ENCODE results near the gene ZNF14. TPM values are rescaled to one million over a fixed set of nuclear protein-coding genes. Genes with fewer than 3 reads are reported as not detected.
"Not testable (repeated sequence)": the region's sequence is repeated elsewhere in the genome, so short reads cannot be mapped to it uniquely, and the experiment has no call there.

Gene ZNF14
- total RNA-seq, 4 donors from 2014 or later = 7.4 to 11.4 (median 9.6) TPM

DNA sequence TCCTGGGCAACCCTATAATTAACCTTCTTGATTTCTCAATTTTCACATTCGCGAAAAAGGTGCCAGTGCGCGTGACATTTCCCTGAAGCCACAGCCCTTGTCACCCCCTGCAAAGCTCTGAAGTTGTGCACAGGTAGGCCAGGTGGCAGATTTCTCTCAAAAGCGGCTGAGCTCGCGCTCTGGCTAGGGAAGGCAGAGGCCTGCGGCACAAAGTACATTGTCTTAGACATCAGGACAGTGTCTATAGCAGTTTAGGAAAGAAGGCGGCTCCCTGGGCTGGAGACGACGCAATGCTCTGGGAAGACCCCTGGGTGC lies 42.9 kb upstream of the ZNF14 start:
- Histone ChIP-seq H3K9me3 (no peaks in the 10 kb centered on the region), H3K27ac (peak overlapping the region in 3 of 4 donors; percentile 79 to 81 (median 81)), H3K4me3 (peak overlapping the region; percentile 76 to 78), H3K27me3 (no peaks in the 10 kb centered on the region), H3K36me3 (no peaks in the 10 kb centered on the region), H3K4me1 (peaks cover 0 to 37% (median 16%) of the 10 kb centered on the region in 3 donors)
- WGBS, 2 donors (ENCODE audit: low coverage in 1 of 2) = 0% methylated on average over 4 to 6 of the region's 11 CpGs
- no peak for ATAC-seq
- TF ChIP-seq EP300 (IDR thresholded peaks at IDR 0.05) = no peak
- TF ChIP-seq POLR2A (IDR thresholded peaks at IDR 0.05) = no peak
- no peak for TF ChIP-seq CTCF (IDR thresholded peaks at IDR 0.05)
- no peak for TF ChIP-seq POLR2AphosphoS5 (IDR thresholded peaks at IDR 0.05)

- 70 to 84% methylated on average over 5 to 12 of the region's 14 CpGs for WGBS, 2 donors (ENCODE audit: low coverage in 1 of 2)
- no peaks in the 10 kb centered on the region for H3K9me3 ChIP-seq
- no peaks in the 10 kb centered on the region for H3K27me3 ChIP-seq
- H3K4me3 ChIP-seq = no peak overlapping the region
- no peak overlapping the region for H3K27ac ChIP-seq
- ATAC-seq = no peak
- TF ChIP-seq POLR2AphosphoS5 (IDR thresholded peaks at IDR 0.05) (no peak), EP300 (IDR thresholded peaks at IDR 0.05) (no peak), CTCF (IDR thresholded peaks at IDR 0.05) (no peak)
- H3K36me3 ChIP-seq = no peaks in the 10 kb centered on the region
- peaks cover 0 to 37% (median 16%) of the 10 kb centered on the region in 3 donors for H3K4me1 ChIP-seq
These were observed 41.6 kb upstream of the ZNF14 start for GRCh38 chr19:19774354-19775033.

GRCh38 chr19:19771963-19772362 lies 39.1 kb upstream of the ZNF14 start:
- not testable (repeated sequence) for H3K36me3 ChIP-seq, H3K9me3 ChIP-seq, ATAC-seq, H3K27me3 ChIP-seq, H3K4me3 ChIP-seq, H3K27ac ChIP-seq
- whole genome bisulfite sequencing, 2 donors (ENCODE audit: low coverage in 1 of 2) = 73% methylated on average over 8 of the region's 10 CpGs; no CpG with 5 or more reads in 1 of the 2 donors
- peaks cover 0 to 16% (median 7%) of the 10 kb centered on the region in 3 donors for H3K4me1 ChIP-seq

GRCh38 chr19:19769971-19770370 lies 37.1 kb upstream of the ZNF14 start:
- not testable (repeated sequence) for H3K4me1 ChIP-seq, ATAC-seq, H3K27me3 ChIP-seq, H3K9me3 ChIP-seq, H3K4me3 ChIP-seq, H3K27ac ChIP-seq, H3K36me3 ChIP-seq
- WGBS, 2 donors (ENCODE audit: low coverage in 1 of 2) = no CpG with 5 or more reads among the region's 28 CpGs

DNA sequence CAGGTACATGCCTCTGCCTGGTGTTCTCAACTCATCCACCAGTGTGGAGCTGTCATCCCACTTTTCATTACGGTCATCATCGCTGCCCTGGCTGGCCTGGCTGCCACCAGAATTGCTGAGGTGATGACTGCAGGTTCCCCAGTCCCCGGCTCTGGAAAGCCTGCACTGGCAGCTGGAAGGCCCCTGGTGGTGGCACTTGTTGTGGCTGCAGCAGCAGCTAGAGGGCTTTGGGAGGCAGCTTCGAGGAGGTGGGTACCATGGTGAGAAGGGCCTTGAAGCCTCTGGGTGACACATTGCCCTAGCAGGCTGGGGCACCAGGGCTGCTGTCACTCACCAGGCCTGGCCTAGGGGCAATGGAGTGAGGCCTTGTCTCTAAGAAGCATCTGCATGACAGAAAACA lies 25.3 kb upstream of the ZNF14 start:
- Histone ChIP-seq H3K4me1 (no peaks in the 10 kb centered on the region), H3K27ac (no peak overlapping the region), H3K4me3 (no peak overlapping the region), H3K9me3 (no peaks in the 10 kb centered on the region), H3K27me3 (no peaks in the 10 kb centered on the region), H3K36me3 (peaks cover 0 to 37% of the 10 kb centered on the region in 2 donors)
- no peak for ATAC-seq
- TF ChIP-seq POLR2AphosphoS5 (IDR thresholded peaks at IDR 0.05) = no peak
- TF ChIP-seq EP300 (IDR thresholded peaks at IDR 0.05) = no peak
- TF ChIP-seq CTCF (IDR thresholded peaks at IDR 0.05) = no peak
- no peak for TF ChIP-seq POLR2A (IDR thresholded peaks at IDR 0.05)
- no CpG with 5 or more reads among the region's 4 CpGs for WGBS, 2 donors (ENCODE audit: low coverage in 1 of 2)

GRCh38 chr19:19752760-19753403 lies 20.0 kb upstream of the ZNF14 start:
- WGBS, 2 donors (ENCODE audit: low coverage in 1 of 2) = 97 to 100% methylated on average over 2 to 6 of the region's 11 CpGs
- no peak for ATAC-seq
- Histone ChIP-seq H3K4me3 (no peak overlapping the region), H3K4me1 (no peaks in the 10 kb centered on the region), H3K36me3 (peaks cover 0 to 6% of the 10 kb centered on the region in 2 donors), H3K9me3 (no peaks in the 10 kb centered on the region), H3K27ac (no peak overlapping the region), H3K27me3 (peaks cover 2% of the 10 kb centered on the region)
- TF ChIP-seq POLR2AphosphoS5 (IDR thresholded peaks at IDR 0.05) = no peak
- no peak for TF ChIP-seq POLR2A (IDR thresholded peaks at IDR 0.05)
- TF ChIP-seq CTCF (IDR thresholded peaks at IDR 0.05) = no peak
- TF ChIP-seq EP300 (IDR thresholded peaks at IDR 0.05) = no peak

All from gastroesophageal sphincter (tissue), 4 donors.